SK-N-SH treated with all-trans-retinoic acid at 6 μM for 48 hours (cell line): ENCODE data around the gene CHMP3.

Experiments
- ARNTL ChIP-seq: fragments of 450-650 bp; formaldehyde crosslinking; IDR thresholded peaks from 2 replicates; pipeline ENCODE4 v1.5.0; 2020; ENCODE audit warnings: low read depth, mild to moderate bottlenecking, moderate library complexity, borderline replicate concordance
- BACH2 ChIP-seq: fragments of 250-450 bp; sonication (Bioruptor Pico); IDR thresholded peaks from 2 replicates; pipeline ENCODE4 v1.9.0; 2021; ENCODE audit warnings: mild to moderate bottlenecking, borderline replicate concordance
- ESRRG ChIP-seq: fragments of 250-450 bp; sonication (Bioruptor Pico); IDR thresholded peaks from 2 replicates; pipeline ENCODE4 v1.6.1; 2021; ENCODE audit warnings: mild to moderate bottlenecking
- GLIS3 ChIP-seq: fragments of 250-450 bp; sonication (Bioruptor Pico); IDR thresholded peaks from 2 replicates; pipeline ENCODE4 v1.5.0; 2020; ENCODE audit warnings: mild to moderate bottlenecking, moderate library complexity
- OSR1 ChIP-seq: fragments of 250-450 bp; sonication (Bioruptor Pico); IDR thresholded peaks from 2 replicates; pipeline ENCODE4 v1.8.0; 2022; ENCODE audit warnings: moderate library complexity, mild to moderate bottlenecking, inconsistent platforms
- PATZ1 ChIP-seq: fragments of 250-450 bp; sonication (Bioruptor Pico); IDR thresholded peaks from 2 replicates; pipeline ENCODE4 v1.8.0; 2020; ENCODE audit warnings: mild to moderate bottlenecking, moderate library complexity, borderline replicate concordance
- POU6F1 ChIP-seq: fragments of 250-450 bp; sonication (Bioruptor Pico); IDR thresholded peaks from 2 replicates; pipeline ENCODE4 v1.8.0; 2021; ENCODE audit warnings: low read depth, mild to moderate bottlenecking, moderate library complexity, borderline replicate concordance
- RARB ChIP-seq: fragments of 250-450 bp; sonication (Bioruptor Pico); IDR thresholded peaks from 2 replicates; pipeline ENCODE4 v1.8.0; 2021; ENCODE audit warnings: mild to moderate bottlenecking, moderate library complexity
- SNAI2 ChIP-seq: fragments of 250-450 bp; sonication (Bioruptor Pico); IDR thresholded peaks from 2 replicates; pipeline ENCODE4 v1.5.0; 2020; ENCODE audit warnings: mild to moderate bottlenecking, moderate library complexity
- ZFP3 ChIP-seq: fragments of 250-450 bp; sonication (Bioruptor Pico); IDR thresholded peaks from 2 replicates; pipeline ENCODE4 v1.5.0; 2020; ENCODE audit warnings: mild to moderate bottlenecking, moderate library complexity
- ZFP30 ChIP-seq: fragments of 450-650 bp; formaldehyde crosslinking; IDR thresholded peaks from 2 replicates; pipeline ENCODE4 v1.5.0; 2022; ENCODE audit warnings: mild to moderate bottlenecking, moderate library complexity
- ZNF565 ChIP-seq: fragments of 450-650 bp; formaldehyde crosslinking; conservative IDR thresholded peaks from 2 replicates; pipeline ENCODE4 v1.5.0; 2020; ENCODE audit warnings: low read depth, mild to moderate bottlenecking, moderate library complexity
- ZNF70 ChIP-seq: fragments of 450-650 bp; formaldehyde crosslinking; IDR thresholded peaks from 2 replicates; pipeline ENCODE4 v1.5.0; 2020; ENCODE audit warnings: mild to moderate bottlenecking, moderate library complexity
- ZNF8 ChIP-seq: fragments of 450-650 bp; formaldehyde crosslinking; IDR thresholded peaks from 2 replicates; pipeline ENCODE4 v1.5.0; 2020; ENCODE audit warnings: mild to moderate bottlenecking, moderate library complexity

- TF ChIP-seq ZNF8 (no peak), PATZ1 (CRISPR knock-in tag) (no peak), SNAI2 (CRISPR knock-in tag) (no peak), ZFP30 (CRISPR knock-in tag) (no peak), ZNF70 (CRISPR knock-in tag) (no peak), OSR1 (CRISPR knock-in tag) (no peak), ZFP3 (CRISPR knock-in tag) (no peak), POU6F1 (no peak), ZNF565 (CRISPR knock-in tag) (no peak), BACH2 (CRISPR knock-in tag) (no peak), RARB (CRISPR knock-in tag) (no peak), ARNTL (CRISPR knock-in tag) (no peak), GLIS3 (CRISPR knock-in tag) (no peak), ESRRG (CRISPR knock-in tag) (no peak)
Observed at GRCh38 chr2:86468162-86469033, 94.8 kb downstream of the CHMP3 start.
